Activated B cell treated with CpG ODN at 0.5 μM for 24 hours (primary cell): ENCODE data around the gene DUSP5. TPM values are rescaled to one million over a fixed set of nuclear protein-coding genes. Genes with fewer than 3 reads are reported as not detected.
A peak's percentile ranks its signal among the peaks of the same experiment; 100 is the strongest.

Experiments
- ATAC-seq: fragments of 200-7000 bp; cut with Tn5 transposase; one replicate; pipeline ENCODE4 v1.10.0; 2021; ENCODE audit warnings: low read depth, mild to moderate bottlenecking, moderate library complexity
- CTCF ChIA-PET: fragments of 350-600 bp; sonication (Branson Sonifier 250); formaldehyde crosslinking; loops from one replicate; lab custom pipeline; 2021; ENCODE audit warnings: antibody characterized with exemption; lab: Charles Lee
- POLR2A ChIA-PET: fragments of 350-600 bp; sonication (Branson Sonifier 250); formaldehyde crosslinking; loops from one replicate; lab custom pipeline; 2021; ENCODE audit warnings: antibody characterized with exemption; lab: Charles Lee
- DNase-seq: peaks from one replicate; pipeline ENCODE4 v3.0.0; 2022
- H3K27ac Mint-ChIP-seq: one replicate; pipeline ENCODE4 v1.8.0; 2020; ENCODE audit warnings: mixed read lengths
- H3K27me3 Mint-ChIP-seq: one replicate; pipeline ENCODE4 v1.8.0; 2021; ENCODE audit warnings: mixed read lengths
- H3K36me3 Mint-ChIP-seq: one replicate; pipeline ENCODE4 v1.8.0; 2021; ENCODE audit warnings: low read depth, mixed read lengths
- H3K4me1 Mint-ChIP-seq: one replicate; pipeline ENCODE4 v1.8.0; 2021; ENCODE audit warnings: mixed read lengths
- H3K4me3 Mint-ChIP-seq: one replicate; pipeline ENCODE4 v1.8.0; 2020; ENCODE audit warnings: mild to moderate bottlenecking, mixed read lengths
- H3K9me3 Mint-ChIP-seq: one replicate; pipeline ENCODE4 v1.8.0; 2020; ENCODE audit warnings: mixed read lengths
- CTCF ChIP-seq: fragments of 200-600 bp; IDR thresholded peaks from one replicate; pipeline ENCODE4 v1.8.0; 2022; ENCODE audit warnings: antibody characterized with exemption, mild to moderate bottlenecking
- intact Hi-C: fragments of 100-400 bp; cut with micrococcal nuclease; formaldehyde crosslinking; loops from one replicate; pipeline ENCODE4 v1.15.1; 2024
- total RNA-seq: library from RNA; stranded (reverse); gene quantifications from 2 replicates; pipeline ENCODE4 v1.2.3, GENCODE V29; 2022

The DUSP5 gene
- total RNA-seq, 1 donor from 2014 or later: 26.1 TPM

- Mint-ChIP-seq H3K27ac (no peak overlapping the region), H3K36me3 (no peaks in the 10 kb centered on the region), H3K27me3 (peaks cover 10% of the 10 kb centered on the region), H3K9me3 (no peaks in the 10 kb centered on the region), H3K4me1 (peaks cover 34% of the 10 kb centered on the region), H3K4me3 (peak overlapping the region; percentile 44)
- POLR2A ChIA-PET: interaction anchor here (0.8 to 2.1 kb wide), 3 partner anchors 31 to 120 kb away, joined by 3 to 16 read pairs (median 7); no protein-coding TSS in a partner anchor
- ATAC-seq (no peak), DNase-seq (no peak)
- no peak for TF ChIP-seq CTCF
- CTCF ChIA-PET: interaction anchor here (0.6 to 2.4 kb wide), 6 partner anchors 12 to 228 kb away, joined by 3 to 8 read pairs (median 3); no protein-coding TSS in a partner anchor
- intact Hi-C loops: no loop called here
Observed at GRCh38 chr10:110534571-110534970, 36.9 kb downstream of the DUSP5 start.

- CTCF ChIA-PET: interaction anchor here (0.9 to 2.4 kb wide), 4 partner anchors 33 to 231 kb away, joined by 3 to 8 read pairs (median 4); no protein-coding TSS in a partner anchor
- H3K27ac Mint-ChIP-seq: peak overlapping the region; percentile 68
Observed at GRCh38 chr10:110535958-110536891, 38.5 kb downstream of the DUSP5 start.

GRCh38 chr10:110539091-110539490 is 41.4 kb downstream of the DUSP5 start:
- Mint-ChIP-seq H3K9me3 (no peaks in the 10 kb centered on the region), H3K4me1 (peaks cover 27% of the 10 kb centered on the region), H3K4me3 (no peak overlapping the region), H3K27ac (no peak overlapping the region), H3K36me3 (no peaks in the 10 kb centered on the region), H3K27me3 (no peaks in the 10 kb centered on the region)
- CTCF ChIA-PET: interaction anchor here (1.4 kb wide), 1 partner anchor 185 kb away, joined by 4 read pairs; no protein-coding TSS in a partner anchor
- no peak for ATAC-seq
- DNase-seq: no peak
- intact Hi-C loops: no loop called here
- TF ChIP-seq CTCF: no peak
- POLR2A ChIA-PET: interaction anchor here (0.7 to 1.1 kb wide), 2 partner anchors 34 to 225 kb away, joined by 3 to 4 read pairs; no protein-coding TSS in a partner anchor

More at GRCh38 chr10:110535958-110536891, 38.5 kb downstream of the DUSP5 start:
- TF ChIP-seq CTCF: no peak
- no peaks in the 10 kb centered on the region for H3K36me3 Mint-ChIP-seq
- H3K9me3 Mint-ChIP-seq: no peaks in the 10 kb centered on the region
- peaks cover 31% of the 10 kb centered on the region for H3K4me1 Mint-ChIP-seq
- intact Hi-C loops: loop anchor here (1.0 to 2.0 kb wide), 7 partner anchors 32 to 230 kb away; partner anchors contain the start of gene DUSP5
- peak overlapping the region; percentile 62 for H3K4me3 Mint-ChIP-seq
- H3K27me3 Mint-ChIP-seq: peaks cover 4% of the 10 kb centered on the region
- peak; percentile 83 for ATAC-seq
- POLR2A ChIA-PET: interaction anchor here (0.6 to 2.1 kb wide), 9 partner anchors 30 to 213 kb away, joined by 3 to 17 read pairs (median 7); partner anchors contain the start of gene DUSP5
- DNase-seq: peak; percentile 49

- Mint-ChIP-seq H3K27me3 (no peaks in the 10 kb centered on the region), H3K36me3 (no peaks in the 10 kb centered on the region), H3K9me3 (no peaks in the 10 kb centered on the region), H3K27ac (no peak overlapping the region), H3K4me3 (no peak overlapping the region), H3K4me1 (peaks cover 20% of the 10 kb centered on the region)
- intact Hi-C loops: no loop called here
- ChIA-PET POLR2A (interaction anchor here (0.9 to 1.1 kb wide), 2 partner anchors 35 to 36 kb away, joined by 3 to 4 read pairs; no protein-coding TSS in a partner anchor), CTCF (interaction anchor here (1.5 kb wide), 1 partner anchor 234 kb away, joined by 4 read pairs; no protein-coding TSS in a partner anchor)
- no peak for DNase-seq
- no peak for ATAC-seq
- TF ChIP-seq CTCF: no peak
Observed at GRCh38 chr10:110540031-110540430, 42.3 kb downstream of the DUSP5 start.
